A549 (cell line): ENCODE measurements around the gene DLG2.

Experiments used
- CBX2 ChIP-seq: fragments of 200-600 bp; sonication (generic); IDR thresholded peaks from 2 replicates; pipeline ENCODE4 v1.6.1; 2016; ENCODE audit warnings: low read depth, mild to moderate bottlenecking, borderline replicate concordance
- CBX8 ChIP-seq: fragments of 200-600 bp; sonication (generic); IDR thresholded peaks from 2 replicates; pipeline ENCODE4 v1.6.1; 2016
- CEBPB ChIP-seq, 2 experiments: fragments of >200 bp in 1 of 2; sonication (Bioruptor Twin) in 1 of 2; formaldehyde crosslinking in 1 of 2; IDR thresholded peaks; 2 replicates each; pipeline ENCODE4 v1.6.1; 2012 to 2016
- CHD2 ChIP-seq: fragments of 150-350 bp; IDR thresholded peaks from 2 replicates; pipeline ENCODE4 v1.6.1; 2014; ENCODE audit warnings: low read length; ENCODE audit not compliant: partially characterized antibody
- HDAC2 ChIP-seq: fragments of 200-600 bp; sonication (generic); IDR thresholded peaks from 2 replicates; pipeline ENCODE4 v1.6.1; 2016
- MAFK ChIP-seq: fragments of 450-650 bp; IDR thresholded peaks from 2 replicates; pipeline ENCODE4 v1.6.1; 2014; ENCODE audit not compliant: partially characterized antibody
- MAZ ChIP-seq: fragments of 150-350 bp; IDR thresholded peaks from 2 replicates; pipeline ENCODE4 v1.6.1; 2014; ENCODE audit warnings: antibody characterized with exemption, low read depth, low read length, borderline replicate concordance
- MYC ChIP-seq: IDR thresholded peaks from 2 replicates; pipeline ENCODE4 v1.6.1; 2012; ENCODE audit warnings: mild to moderate bottlenecking, inconsistent platforms, low read length, improper control_type of control experiment, borderline replicate concordance
- NPAS2 ChIP-seq: fragments of 250-450 bp; sonication (Bioruptor Pico); IDR thresholded peaks from 2 replicates; pipeline ENCODE4 v1.8.0; 2022; ENCODE audit warnings: mild to moderate bottlenecking, moderate library complexity, borderline replicate concordance
- POLR2A ChIP-seq: IDR thresholded peaks from 2 replicates; pipeline ENCODE4 v1.6.1; 2012; ENCODE audit warnings: mild to moderate bottlenecking, low read length
- RAD21 ChIP-seq, 2 experiments: fragments of >200 bp in 1 of 2; sonication (Bioruptor Twin) in 1 of 2; formaldehyde crosslinking in 1 of 2; IDR thresholded peaks in 1 of 2; conservative IDR thresholded peaks in 1 of 2; 2 replicates in 1 of 2; 3 replicates in 1 of 2; pipeline ENCODE4 v1.6.1; 2012 to 2018; ENCODE audit warnings: inconsistent platforms in 1 of 2
- TF ChIP-seq, protein P1 (sequence below): fragments of >200 bp; sonication (Bioruptor Twin); formaldehyde crosslinking; IDR thresholded peaks from 3 replicates; pipeline ENCODE4 v1.5.1; 2016
- TF ChIP-seq, protein P2 (sequence below): fragments of 250-450 bp; sonication (Bioruptor Pico); IDR thresholded peaks from 2 replicates; pipeline ENCODE4 v1.5.0; 2020; ENCODE audit warnings: low read depth, mild to moderate bottlenecking, moderate library complexity
- TF ChIP-seq, protein P3 (sequence below): fragments of 450-650 bp; IDR thresholded peaks from 2 replicates; pipeline ENCODE4 v1.6.1; 2014; ENCODE audit warnings: antibody characterized with exemption

DNA sequence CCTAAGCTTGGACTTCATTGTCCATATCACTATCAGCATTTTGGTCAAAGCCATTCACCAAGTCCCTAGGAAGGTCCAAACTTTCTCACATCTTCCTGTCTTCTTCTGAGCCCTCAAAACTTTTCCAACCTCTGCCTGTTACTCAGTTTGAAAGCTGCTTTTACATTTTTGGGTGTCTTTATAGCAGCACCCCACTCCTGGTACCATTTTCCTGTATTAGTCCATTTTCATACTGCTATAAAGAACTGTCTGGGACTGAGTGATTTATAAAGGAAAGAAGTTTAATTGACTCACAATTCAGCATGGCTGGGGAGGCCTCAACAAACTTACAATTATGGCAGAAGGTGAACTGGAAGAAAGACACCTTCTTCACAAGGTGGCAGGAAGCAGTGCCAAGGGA is 1624.0 kb downstream of the DLG2 start:
- TF ChIP-seq, protein P1, sequence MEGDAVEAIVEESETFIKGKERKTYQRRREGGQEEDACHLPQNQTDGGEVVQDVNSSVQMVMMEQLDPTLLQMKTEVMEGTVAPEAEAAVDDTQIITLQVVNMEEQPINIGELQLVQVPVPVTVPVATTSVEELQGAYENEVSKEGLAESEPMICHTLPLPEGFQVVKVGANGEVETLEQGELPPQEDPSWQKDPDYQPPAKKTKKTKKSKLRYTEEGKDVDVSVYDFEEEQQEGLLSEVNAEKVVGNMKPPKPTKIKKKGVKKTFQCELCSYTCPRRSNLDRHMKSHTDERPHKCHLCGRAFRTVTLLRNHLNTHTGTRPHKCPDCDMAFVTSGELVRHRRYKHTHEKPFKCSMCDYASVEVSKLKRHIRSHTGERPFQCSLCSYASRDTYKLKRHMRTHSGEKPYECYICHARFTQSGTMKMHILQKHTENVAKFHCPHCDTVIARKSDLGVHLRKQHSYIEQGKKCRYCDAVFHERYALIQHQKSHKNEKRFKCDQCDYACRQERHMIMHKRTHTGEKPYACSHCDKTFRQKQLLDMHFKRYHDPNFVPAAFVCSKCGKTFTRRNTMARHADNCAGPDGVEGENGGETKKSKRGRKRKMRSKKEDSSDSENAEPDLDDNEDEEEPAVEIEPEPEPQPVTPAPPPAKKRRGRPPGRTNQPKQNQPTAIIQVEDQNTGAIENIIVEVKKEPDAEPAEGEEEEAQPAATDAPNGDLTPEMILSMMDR, result no peak
- TF ChIP-seq MYC, result no peak
- TF ChIP-seq RAD21 (conservative IDR thresholded peaks at IDR 0.05 in 1 of 2, IDR thresholded peaks at IDR 0.05 in 1 of 2), result no peak
- no peak for TF ChIP-seq POLR2A
- TF ChIP-seq, protein P2, sequence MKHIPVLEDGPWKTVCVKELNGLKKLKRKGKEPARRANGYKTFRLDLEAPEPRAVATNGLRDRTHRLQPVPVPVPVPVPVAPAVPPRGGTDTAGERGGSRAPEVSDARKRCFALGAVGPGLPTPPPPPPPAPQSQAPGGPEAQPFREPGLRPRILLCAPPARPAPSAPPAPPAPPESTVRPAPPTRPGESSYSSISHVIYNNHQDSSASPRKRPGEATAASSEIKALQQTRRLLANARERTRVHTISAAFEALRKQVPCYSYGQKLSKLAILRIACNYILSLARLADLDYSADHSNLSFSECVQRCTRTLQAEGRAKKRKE, result no peak
- TF ChIP-seq MAZ, result no peak
- TF ChIP-seq, protein P3, sequence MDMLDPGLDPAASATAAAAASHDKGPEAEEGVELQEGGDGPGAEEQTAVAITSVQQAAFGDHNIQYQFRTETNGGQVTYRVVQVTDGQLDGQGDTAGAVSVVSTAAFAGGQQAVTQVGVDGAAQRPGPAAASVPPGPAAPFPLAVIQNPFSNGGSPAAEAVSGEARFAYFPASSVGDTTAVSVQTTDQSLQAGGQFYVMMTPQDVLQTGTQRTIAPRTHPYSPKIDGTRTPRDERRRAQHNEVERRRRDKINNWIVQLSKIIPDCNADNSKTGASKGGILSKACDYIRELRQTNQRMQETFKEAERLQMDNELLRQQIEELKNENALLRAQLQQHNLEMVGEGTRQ, result no peak
- TF ChIP-seq CEBPB (IDR thresholded peaks at IDR 0.05), result no peak
- TF ChIP-seq MAFK, result no peak
- TF ChIP-seq NPAS2 (CRISPR knock-in tag), result no peak
- no peak for TF ChIP-seq CHD2
- TF ChIP-seq HDAC2, result no peak
- TF ChIP-seq CBX8, result no peak
- TF ChIP-seq CBX2, result no peak
